ENCODE results near the gene CTSL. TPM values are rescaled to one million over a fixed set of nuclear protein-coding genes. Genes with fewer than 3 reads are reported as not detected.

Gene CTSL
- total and polyA plus RNA-seq, 4 donors, result 156 to 210 (median 180) TPM

DNA sequence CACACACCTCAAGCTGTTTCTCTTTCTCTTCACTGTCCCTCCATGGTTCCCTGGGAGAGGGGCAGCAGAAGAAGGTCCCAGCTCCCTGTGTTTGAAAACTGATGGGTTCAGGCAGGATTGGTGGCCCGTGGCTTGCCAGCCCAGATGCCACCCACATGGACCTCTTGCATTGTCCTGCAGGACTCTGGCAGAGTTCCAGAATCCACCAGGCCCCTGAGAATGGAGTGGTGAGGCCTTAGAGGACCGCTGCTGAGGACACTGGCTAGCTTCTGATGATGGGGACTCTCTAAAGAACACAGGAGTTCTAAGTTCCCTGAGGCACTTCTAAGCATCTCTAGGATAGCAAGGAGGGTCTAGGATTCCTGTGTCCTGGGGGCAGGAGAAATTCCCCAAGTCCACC is 24.8 kb downstream of the CTSL start:
- H3K27ac ChIP-seq (ENCODE audit: low read depth in 1 of 2, low read length in 2 of 2), result peak overlapping the region; percentile 58 to 81

DNA sequence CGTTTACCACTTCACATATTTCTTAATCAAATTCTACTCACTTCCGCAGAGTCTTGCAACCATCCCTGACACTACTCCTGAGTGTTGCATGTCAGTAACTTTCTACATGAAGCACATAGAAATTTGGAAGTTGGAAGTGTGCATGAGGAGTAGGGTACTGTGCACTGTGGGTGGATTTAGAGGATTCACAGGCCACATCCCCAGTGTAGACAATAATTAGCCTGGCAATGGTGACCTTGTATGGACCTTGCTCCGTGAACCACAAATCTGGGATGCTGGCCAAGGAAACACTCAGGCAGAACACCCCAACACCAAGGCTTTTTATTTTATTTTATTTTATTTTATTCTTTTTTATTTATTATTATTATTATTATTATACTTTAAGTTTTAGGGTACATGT is 25.5 kb downstream of the CTSL start:
- Histone ChIP-seq H3K9me3 (ENCODE audit: control insufficient read depth in 4 of 4, low read length in 3 of 4) (peaks cover 0 to 4% (median 1%) of the 10 kb centered on the region in 4 donors), H3K36me3 (ENCODE audit: control insufficient read depth in 4 of 4, insufficient read depth in 3 of 4, low read depth in 1 of 4, low read length in 3 of 4) (no peaks in the 10 kb centered on the region), H3K27me3 (ENCODE audit: control insufficient read depth in 4 of 4, insufficient read depth in 4 of 4, low read length in 3 of 4) (no peaks in the 10 kb centered on the region), H3K27ac (ENCODE audit: low read depth in 1 of 2, low read length in 2 of 2) (peak overlapping the region; percentile 58 to 81), H3K9ac (ENCODE audit: low read depth in 1 of 2, low read length in 2 of 2) (no peak overlapping the region), H3K4me1 (ENCODE audit: control insufficient read depth in 4 of 4, insufficient read depth in 4 of 4, low read length in 3 of 4) (peaks cover 14 to 22% (median 15%) of the 10 kb centered on the region in 4 donors), H3K4me3 (ENCODE audit: low read depth in 1 of 3, low read length in 3 of 3) (no peak overlapping the region)
- 32% methylated on average over 3 of the region's 3 CpGs for WGBS
- no peak for DNase-seq (ENCODE audit: low spot score)
- no peak for TF ChIP-seq FOXA1 (IDR thresholded peaks at IDR 0.05)
- TF ChIP-seq, protein P1, sequence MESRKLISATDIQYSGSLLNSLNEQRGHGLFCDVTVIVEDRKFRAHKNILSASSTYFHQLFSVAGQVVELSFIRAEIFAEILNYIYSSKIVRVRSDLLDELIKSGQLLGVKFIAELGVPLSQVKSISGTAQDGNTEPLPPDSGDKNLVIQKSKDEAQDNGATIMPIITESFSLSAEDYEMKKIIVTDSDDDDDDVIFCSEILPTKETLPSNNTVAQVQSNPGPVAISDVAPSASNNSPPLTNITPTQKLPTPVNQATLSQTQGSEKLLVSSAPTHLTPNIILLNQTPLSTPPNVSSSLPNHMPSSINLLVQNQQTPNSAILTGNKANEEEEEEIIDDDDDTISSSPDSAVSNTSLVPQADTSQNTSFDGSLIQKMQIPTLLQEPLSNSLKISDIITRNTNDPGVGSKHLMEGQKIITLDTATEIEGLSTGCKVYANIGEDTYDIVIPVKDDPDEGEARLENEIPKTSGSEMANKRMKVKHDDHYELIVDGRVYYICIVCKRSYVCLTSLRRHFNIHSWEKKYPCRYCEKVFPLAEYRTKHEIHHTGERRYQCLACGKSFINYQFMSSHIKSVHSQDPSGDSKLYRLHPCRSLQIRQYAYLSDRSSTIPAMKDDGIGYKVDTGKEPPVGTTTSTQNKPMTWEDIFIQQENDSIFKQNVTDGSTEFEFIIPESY (IDR thresholded peaks at IDR 0.05), result no peak
- TF ChIP-seq, protein P2, sequence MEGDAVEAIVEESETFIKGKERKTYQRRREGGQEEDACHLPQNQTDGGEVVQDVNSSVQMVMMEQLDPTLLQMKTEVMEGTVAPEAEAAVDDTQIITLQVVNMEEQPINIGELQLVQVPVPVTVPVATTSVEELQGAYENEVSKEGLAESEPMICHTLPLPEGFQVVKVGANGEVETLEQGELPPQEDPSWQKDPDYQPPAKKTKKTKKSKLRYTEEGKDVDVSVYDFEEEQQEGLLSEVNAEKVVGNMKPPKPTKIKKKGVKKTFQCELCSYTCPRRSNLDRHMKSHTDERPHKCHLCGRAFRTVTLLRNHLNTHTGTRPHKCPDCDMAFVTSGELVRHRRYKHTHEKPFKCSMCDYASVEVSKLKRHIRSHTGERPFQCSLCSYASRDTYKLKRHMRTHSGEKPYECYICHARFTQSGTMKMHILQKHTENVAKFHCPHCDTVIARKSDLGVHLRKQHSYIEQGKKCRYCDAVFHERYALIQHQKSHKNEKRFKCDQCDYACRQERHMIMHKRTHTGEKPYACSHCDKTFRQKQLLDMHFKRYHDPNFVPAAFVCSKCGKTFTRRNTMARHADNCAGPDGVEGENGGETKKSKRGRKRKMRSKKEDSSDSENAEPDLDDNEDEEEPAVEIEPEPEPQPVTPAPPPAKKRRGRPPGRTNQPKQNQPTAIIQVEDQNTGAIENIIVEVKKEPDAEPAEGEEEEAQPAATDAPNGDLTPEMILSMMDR (IDR thresholded peaks at IDR 0.05; ENCODE audit: low read depth, low read length, missing input control), result no peak
- peak; percentile 82 for TF ChIP-seq SP1 (IDR thresholded peaks at IDR 0.05)
- TF ChIP-seq RXRA (IDR thresholded peaks at IDR 0.05), result peak; percentile 71 to 76
- TF ChIP-seq, protein P3, sequence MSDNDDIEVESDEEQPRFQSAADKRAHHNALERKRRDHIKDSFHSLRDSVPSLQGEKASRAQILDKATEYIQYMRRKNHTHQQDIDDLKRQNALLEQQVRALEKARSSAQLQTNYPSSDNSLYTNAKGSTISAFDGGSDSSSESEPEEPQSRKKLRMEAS (IDR thresholded peaks at IDR 0.05), result peak; percentile 59
- peak; percentile 84 to 85 for TF ChIP-seq HNF4A (conservative IDR thresholded peaks at IDR 0.05)
- TF ChIP-seq JUND (IDR thresholded peaks at IDR 0.05), result peak; percentile 13 to 35
- no peak for TF ChIP-seq NR2F2 (IDR thresholded peaks at IDR 0.05)
- TF ChIP-seq, protein P4, sequence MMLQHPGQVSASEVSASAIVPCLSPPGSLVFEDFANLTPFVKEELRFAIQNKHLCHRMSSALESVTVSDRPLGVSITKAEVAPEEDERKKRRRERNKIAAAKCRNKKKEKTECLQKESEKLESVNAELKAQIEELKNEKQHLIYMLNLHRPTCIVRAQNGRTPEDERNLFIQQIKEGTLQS (IDR thresholded peaks at IDR 0.05), result peak; percentile 31
- TF ChIP-seq GABPA (IDR thresholded peaks at IDR 0.05 in 1 of 2, conservative IDR thresholded peaks at IDR 0.05 in 1 of 2), result no peak
- TF ChIP-seq RAD21 (IDR thresholded peaks at IDR 0.05), result peak in 1 of 2 donors; percentile 40
- no peak for TF ChIP-seq TAF1 (conservative IDR thresholded peaks at IDR 0.05)
- peak; percentile 41 for TF ChIP-seq FOXA2 (IDR thresholded peaks at IDR 0.05)
- no peak for TF ChIP-seq EGR1 (IDR thresholded peaks at IDR 0.05; ENCODE audit: low read depth in 2 of 2)
- peak; percentile 74 for TF ChIP-seq HNF4G (IDR thresholded peaks at IDR 0.05)
- TF ChIP-seq YY1 (IDR thresholded peaks at IDR 0.05), result peak; percentile 47

More for the DNA sequence above, 24.8 kb downstream of the CTSL start:
- Histone ChIP-seq H3K9me3 (ENCODE audit: control insufficient read depth in 4 of 4, low read length in 3 of 4) (peaks cover 0 to 4% (median 1%) of the 10 kb centered on the region in 4 donors), H3K27me3 (ENCODE audit: control insufficient read depth in 4 of 4, insufficient read depth in 4 of 4, low read length in 3 of 4) (no peaks in the 10 kb centered on the region), H3K36me3 (ENCODE audit: control insufficient read depth in 4 of 4, insufficient read depth in 3 of 4, low read depth in 1 of 4, low read length in 3 of 4) (no peaks in the 10 kb centered on the region), H3K4me1 (ENCODE audit: control insufficient read depth in 4 of 4, insufficient read depth in 4 of 4, low read length in 3 of 4) (peaks cover 15 to 24% (median 15%) of the 10 kb centered on the region in 4 donors), H3K9ac (ENCODE audit: low read depth in 1 of 2, low read length in 2 of 2) (no peak overlapping the region), H3K4me3 (ENCODE audit: low read depth in 1 of 3, low read length in 3 of 3) (no peak overlapping the region)
- no peak for DNase-seq (ENCODE audit: low spot score)
- WGBS, result 39% methylated on average over 2 of the region's 2 CpGs
- TF ChIP-seq FOXA2 (IDR thresholded peaks at IDR 0.05), result no peak
- TF ChIP-seq GABPA (IDR thresholded peaks at IDR 0.05 in 1 of 2, conservative IDR thresholded peaks at IDR 0.05 in 1 of 2), result no peak
- TF ChIP-seq, protein P4 (IDR thresholded peaks at IDR 0.05), result no peak
- TF ChIP-seq, protein P3 (IDR thresholded peaks at IDR 0.05), result no peak
- TF ChIP-seq YY1 (IDR thresholded peaks at IDR 0.05), result no peak
- TF ChIP-seq, protein P2 (IDR thresholded peaks at IDR 0.05; ENCODE audit: low read depth, low read length, missing input control), result no peak
- TF ChIP-seq, protein P1 (IDR thresholded peaks at IDR 0.05), result no peak
- no peak for TF ChIP-seq RAD21 (IDR thresholded peaks at IDR 0.05)
- no peak for TF ChIP-seq NR2F2 (IDR thresholded peaks at IDR 0.05)
- no peak for TF ChIP-seq JUND (IDR thresholded peaks at IDR 0.05)
- TF ChIP-seq HNF4A (conservative IDR thresholded peaks at IDR 0.05), result no peak
- no peak for TF ChIP-seq RXRA (IDR thresholded peaks at IDR 0.05)
- TF ChIP-seq EGR1 (IDR thresholded peaks at IDR 0.05; ENCODE audit: low read depth in 2 of 2), result no peak
- TF ChIP-seq TAF1 (conservative IDR thresholded peaks at IDR 0.05), result no peak
- no peak for TF ChIP-seq SP1 (IDR thresholded peaks at IDR 0.05)
- TF ChIP-seq HNF4G (IDR thresholded peaks at IDR 0.05), result no peak
- TF ChIP-seq FOXA1 (IDR thresholded peaks at IDR 0.05), result no peak

Data from liver (tissue), 9 donors.